HuH-7 (cell line): ENCODE results near the gene HIGD2A.

Source experiments
- DNase-seq: peaks from one replicate; pipeline ENCODE4 v3.0.0; 2011; ENCODE audit warnings: low spot score

HIGD2A gene

DNA sequence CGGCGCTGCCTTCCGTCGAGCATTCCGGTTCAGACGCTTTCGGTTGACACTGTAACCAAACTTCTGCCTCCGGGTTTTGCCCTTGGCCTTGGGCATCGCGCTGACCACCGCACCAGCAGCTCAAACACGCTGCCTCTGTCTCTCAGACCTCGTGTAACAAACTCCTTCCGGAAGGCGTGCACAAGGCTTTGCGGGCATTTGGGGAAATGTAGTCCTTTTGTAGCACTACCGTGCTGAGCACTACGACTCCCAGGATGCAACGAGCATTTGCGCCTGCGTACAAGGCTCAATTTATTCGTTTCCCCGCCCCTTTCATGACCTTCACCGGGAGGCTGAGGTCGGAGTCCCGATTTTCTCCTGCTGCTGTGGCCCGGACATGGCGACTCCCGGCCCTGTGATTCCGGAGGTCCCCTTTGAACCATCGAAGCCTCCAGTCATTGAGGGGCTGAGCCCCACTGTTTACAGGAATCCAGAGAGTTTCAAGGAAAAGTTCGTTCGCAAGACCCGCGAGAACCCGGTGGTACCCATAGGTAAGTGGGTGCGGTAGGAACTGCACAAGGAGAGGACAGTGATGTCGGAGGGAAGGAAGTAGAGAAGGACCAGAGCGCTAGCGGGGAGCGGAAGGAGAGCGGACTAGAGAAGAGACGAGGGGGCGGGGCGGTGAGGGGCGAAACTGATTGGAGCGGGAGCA lies at the start of gene HIGD2A, which contains the start of gene NOP16:
TSS of gene HIGD2A (plus strand) at position 308 of the 691 bp plus-strand sequence. CDS start at position 377, 69 bp downstream.
TSS of gene NOP16 (minus strand) at position 155 of the 691 bp plus-strand sequence. CDS start at position 96, 59 bp downstream.
- DNase-seq, result peak; percentile 97

GRCh38 chr5:176339304-176339703 lies 49.2 kb upstream of the HIGD2A start:
- no peak for DNase-seq

DNA sequence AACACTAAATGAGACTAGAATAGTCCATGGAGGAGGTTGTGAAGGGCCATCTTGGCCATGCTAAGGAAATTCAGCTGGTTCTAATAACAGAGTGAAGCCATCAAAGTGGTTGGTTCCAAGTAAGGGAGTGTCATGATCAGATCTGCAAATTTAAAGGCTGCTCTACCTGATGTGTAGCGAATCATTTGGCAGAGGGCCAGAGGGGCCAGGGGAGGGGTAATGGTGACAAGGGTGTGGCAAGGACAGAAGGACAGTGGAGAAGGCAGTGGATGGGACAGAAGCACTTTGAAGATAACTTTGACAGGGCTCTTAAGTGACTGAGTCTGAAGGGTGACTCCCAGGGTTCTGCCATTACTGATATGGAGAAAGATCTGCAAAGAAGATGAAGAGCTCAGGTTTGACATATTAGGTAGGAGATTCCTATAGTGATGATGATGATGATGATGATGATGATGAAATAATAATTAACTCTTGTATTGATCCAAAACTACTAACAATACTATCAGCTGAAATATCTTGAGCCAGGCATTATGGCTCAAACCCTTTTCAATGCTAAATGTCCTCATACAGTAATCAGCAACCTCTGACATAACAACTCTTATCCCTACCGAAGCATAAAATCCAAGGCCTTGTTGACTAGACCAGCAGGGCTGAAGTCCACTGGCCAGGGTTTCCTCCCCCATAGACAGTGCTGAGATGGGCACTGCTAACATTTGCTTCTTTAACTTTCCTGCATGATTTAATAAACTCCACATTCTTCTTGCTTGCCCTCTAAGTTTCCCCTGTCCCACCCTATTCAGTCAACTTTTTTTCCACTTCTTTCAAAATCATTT lies 47.0 kb upstream of the HIGD2A start:
- no peak for DNase-seq

DNA sequence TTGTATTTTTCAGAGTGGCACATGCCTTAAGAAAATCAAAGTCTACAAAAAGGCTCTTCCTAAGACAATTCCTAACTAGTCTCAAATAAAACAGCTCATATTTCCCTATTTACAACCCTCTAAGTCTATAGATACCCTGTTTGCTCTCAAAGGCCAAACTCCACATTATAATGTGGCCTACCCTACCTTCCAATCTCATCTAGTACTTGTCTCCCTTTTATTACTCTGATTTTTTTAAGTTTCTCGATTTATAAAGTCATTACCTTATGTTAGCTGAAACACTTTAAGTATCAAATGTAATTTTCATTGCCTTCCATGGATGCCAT lies 46.4 kb upstream of the HIGD2A start:
- DNase-seq, result no peak

- no peak for DNase-seq
Observed at GRCh38 chr5:176342766-176343458, 45.6 kb upstream of the HIGD2A start.

DNA sequence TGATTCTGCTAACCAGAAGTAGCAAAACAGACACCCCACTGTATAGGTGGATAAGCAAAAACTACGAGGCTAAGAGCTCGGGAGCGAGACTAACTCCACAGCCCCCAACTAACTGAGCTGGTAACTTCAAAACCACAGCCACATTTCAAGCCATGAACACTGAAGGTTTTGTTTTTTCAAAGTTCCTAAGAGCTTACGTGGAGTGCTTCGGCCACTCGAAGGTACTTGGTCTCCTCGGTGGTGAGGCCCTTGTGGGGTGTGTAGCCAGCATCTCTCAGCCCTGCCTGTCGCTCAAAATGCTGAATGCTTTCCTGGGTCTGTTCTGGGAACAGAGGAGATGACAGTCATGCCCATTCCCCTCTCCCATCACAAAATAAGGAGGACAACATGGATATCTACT lies 38.1 kb upstream of the HIGD2A start:
- no peak for DNase-seq

DNA sequence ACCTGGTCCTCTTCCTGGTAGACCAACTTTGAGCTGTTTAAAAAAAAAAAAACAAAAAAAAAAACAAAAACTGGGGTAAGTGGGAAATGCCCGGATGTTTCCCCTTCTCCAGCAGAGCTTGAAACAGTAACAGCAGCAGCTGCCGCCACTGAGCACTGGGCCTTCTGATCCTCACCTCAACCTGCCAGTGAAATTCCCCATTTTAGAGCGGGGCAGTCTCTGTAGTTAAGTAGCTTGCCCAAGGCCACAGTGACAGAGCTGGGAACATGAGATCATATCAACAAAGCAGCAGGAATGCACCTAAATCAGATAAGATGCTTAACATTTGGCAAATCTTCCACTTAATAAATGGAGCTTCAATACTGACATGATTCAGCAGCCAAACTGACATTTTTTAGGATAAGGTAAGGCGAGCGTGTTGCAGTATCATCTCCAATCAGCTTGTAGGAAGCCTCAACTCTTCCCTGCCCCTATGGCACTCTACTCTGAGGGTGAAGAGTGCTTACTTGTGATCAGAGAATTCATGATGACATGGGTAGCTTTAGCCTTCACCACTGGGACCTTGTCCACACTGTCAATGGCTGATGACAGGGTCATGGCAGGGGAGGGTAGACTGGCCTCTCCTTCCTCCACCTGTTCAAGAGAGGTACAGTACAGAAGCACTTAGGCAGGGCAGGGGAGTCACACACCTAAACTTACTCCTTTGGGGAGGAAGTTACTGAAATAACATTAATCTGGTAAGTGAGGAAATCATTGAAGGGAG lies 36.3 kb upstream of the HIGD2A start:
- DNase-seq, result no peak

GRCh38 chr5:176353533-176353932 lies 35.0 kb upstream of the HIGD2A start:
- no peak for DNase-seq

- DNase-seq, result no peak
Observed at GRCh38 chr5:176355400-176356178, 33.0 kb upstream of the HIGD2A start.

GRCh38 chr5:176356179-176356566 lies 32.4 kb upstream of the HIGD2A start:
- DNase-seq, result no peak

DNA sequence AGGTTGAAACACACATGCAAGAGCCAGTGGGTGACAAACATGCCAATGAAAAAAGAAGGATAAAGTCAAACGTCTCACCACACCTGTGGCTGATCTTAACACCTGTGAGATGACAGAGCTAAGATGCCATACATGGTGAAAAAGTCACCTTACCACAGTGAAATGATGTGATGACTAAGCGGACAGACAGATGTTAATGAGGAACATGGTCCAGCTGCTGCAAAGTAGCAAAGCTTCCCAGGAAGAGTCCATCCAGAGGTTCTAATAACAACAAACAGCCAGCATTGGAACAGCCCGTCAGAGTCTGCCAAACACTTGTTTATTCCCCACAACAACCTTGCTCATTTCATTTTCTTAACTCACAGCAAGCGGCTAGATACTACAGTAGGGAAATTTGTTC lies 28.9 kb upstream of the HIGD2A start:
- no peak for DNase-seq

DNA sequence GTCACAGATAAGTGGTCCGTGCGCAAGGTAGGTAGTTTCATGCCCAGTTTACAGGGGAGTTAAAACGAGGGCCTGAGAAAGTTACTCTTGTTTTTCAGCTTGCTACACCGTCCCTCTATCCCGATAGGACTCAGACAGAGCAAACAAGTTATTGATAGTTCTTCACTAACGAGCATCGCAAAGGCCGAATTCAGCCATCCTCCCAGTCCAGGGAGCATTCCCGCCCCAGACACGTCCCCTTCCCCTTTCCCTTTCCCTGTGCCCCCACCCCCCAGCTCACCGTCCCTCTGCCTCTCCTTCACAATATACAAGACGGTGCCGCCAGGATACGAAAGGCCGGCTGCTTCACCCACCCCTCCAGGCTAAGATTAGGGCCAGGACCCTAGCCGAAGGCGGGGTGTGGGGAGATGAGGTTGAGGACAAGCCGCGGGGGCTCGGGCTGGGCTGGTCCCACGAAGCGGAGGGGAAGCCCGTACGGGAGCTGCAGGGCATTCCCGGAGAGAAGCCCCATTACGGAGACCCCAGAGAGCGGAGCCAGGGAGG lies 27.6 kb upstream of the HIGD2A start:
- DNase-seq, result no peak

DNA sequence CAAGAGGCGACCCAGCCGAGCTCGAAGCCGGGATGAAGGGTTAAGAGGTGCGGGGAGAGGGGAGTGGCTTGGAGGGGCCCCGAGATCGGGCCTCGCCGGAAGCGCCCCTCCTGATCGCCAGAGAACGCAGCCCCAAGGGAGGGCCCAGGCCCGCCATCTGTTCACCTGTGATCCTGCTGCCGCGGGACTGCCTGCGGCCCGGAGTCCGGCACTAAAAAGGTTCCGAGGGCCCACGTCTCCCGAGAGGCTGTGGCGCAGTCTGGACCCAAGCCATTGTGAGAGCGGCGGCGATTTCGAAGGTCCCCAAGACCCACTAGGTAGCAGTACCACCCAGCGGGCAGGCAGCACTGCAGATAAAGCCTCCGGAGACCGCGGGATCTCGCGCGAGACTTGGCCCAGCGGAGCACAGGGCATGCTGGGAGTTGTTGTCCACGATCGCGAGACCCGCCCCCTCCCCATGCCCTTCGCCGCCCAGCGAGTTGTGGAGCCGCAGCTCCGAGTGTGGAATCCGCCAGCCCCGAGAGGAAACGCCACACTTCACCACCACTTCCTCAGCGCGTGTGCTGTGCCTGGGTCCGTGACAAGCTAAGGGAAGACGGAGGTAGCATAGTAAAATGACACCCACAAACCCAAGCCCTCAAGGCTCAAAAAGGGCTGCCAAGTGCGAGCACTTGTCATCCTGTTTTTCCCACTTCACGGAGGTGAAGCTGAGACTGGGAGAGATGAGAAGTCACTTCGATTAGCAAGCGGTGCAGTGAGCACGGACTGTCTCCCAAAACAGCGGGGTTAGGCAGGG lies 26.9 kb upstream of the HIGD2A start, which contains the start of gene KIAA1191:
TSS of gene KIAA1191 (minus strand) at position 328 of the 796 bp plus-strand sequence. CDS start 2,256 bp downstream, outside the sequence.
- DNase-seq, result peak; percentile 94

- DNase-seq, result no peak
Observed at GRCh38 chr5:176362233-176362490, 26.4 kb upstream of the HIGD2A start.

- no peak for DNase-seq
Observed at GRCh38 chr5:176364765-176365350, 23.7 kb upstream of the HIGD2A start.

DNA sequence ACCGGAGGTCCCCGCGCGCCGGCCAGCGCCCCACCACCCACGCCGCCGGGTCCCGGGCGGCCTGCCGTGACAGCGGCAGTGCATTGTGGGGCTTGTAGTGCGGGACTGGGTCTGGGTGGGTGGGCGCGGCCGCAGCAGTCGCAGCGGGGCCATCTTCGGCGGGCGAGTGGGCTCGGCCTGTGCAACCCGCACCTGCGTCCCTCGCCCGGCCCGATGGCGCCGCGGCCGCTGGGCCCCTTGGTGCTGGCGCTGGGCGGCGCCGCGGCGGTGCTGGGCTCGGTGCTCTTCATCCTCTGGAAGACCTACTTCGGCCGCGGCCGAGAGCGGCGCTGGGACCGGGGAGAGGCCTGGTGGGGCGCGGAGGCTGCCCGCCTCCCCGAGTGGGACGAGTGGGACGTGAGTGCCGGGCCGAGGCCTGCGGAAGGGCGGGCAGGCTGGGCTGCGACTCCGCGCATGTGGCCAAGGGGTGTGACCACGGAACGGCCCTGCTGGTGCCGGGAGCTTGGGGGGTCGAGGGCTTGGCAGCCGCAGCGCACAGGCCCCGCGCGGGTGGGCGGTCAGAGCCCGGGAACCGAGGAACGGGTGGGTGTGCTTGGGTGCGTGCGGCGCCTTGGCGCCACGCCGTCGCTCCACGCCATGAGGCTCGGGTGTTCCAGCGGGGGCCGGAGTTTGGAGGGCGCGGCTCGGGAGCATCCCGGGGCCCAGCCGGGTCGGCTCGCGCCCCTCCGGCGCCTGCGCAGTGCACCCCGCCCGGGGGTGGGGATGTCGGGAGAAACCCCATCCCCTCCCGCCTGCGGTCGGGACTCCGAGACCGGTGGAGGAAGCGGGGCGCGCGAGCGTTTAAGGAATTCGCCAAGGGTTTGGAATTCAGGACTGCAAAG lies 23.0 kb upstream of the HIGD2A start, which contains the start of gene ARL10:
TSS of gene ARL10 (plus strand) at position 137 of the 881 bp plus-strand sequence. CDS start at position 214, 77 bp downstream.
- DNase-seq, result no peak

DNA sequence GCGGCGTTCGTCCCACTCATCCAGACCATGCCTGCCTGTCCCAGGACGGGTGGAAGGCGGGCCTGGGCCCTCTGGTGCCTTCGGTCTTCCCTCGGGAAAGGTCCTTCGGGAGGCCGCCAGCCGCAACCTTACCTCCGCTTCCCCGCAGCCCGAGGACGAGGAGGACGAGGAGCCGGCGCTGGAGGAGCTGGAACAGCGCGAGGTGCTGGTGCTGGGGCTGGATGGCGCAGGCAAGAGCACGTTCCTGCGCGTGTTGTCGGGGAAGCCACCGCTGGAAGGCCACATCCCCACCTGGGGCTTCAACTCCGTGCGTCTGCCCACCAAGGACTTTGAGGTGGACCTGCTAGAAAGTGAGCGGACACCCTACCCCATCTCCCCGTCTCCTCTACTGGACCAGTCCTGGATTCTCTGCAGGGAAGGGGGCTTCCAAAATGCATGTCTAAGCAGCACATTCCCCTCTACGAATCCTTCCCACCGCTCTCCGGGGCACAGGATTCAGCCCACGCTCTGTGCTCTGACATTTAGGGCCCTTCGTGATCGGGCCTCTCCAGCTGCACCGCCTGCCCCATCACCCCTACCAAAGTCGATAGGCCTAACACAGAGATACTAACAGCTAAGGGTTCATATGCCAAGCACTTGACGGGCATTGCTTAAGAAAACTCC lies 22.2 kb upstream of the HIGD2A start:
- no peak for DNase-seq

GRCh38 chr5:176368726-176369125 lies 19.8 kb upstream of the HIGD2A start:
- DNase-seq, result no peak
